ENCODE measurements around the gene MCFD2.

GRCh38 chr2:46858702-46859090 is 56.9 kb downstream of the MCFD2 start:
- TF ChIP-seq CTCF (IDR thresholded peaks at IDR 0.05; ENCODE audit: low read length) (no peak), EZH2 (optimal IDR thresholded peaks at IDR 0.05; ENCODE audit: low read depth, low read length) (no peak), EZH2phosphoT487 (IDR thresholded peaks at IDR 0.05; ENCODE audit: low read length) (no peak)

Measured in MM.1S (cell line).